Measurements from ENCODE around the gene PEX3. TPM values are rescaled to one million over a fixed set of nuclear protein-coding genes. Genes with fewer than 3 reads are reported as not detected.

Gene PEX3, protein sequence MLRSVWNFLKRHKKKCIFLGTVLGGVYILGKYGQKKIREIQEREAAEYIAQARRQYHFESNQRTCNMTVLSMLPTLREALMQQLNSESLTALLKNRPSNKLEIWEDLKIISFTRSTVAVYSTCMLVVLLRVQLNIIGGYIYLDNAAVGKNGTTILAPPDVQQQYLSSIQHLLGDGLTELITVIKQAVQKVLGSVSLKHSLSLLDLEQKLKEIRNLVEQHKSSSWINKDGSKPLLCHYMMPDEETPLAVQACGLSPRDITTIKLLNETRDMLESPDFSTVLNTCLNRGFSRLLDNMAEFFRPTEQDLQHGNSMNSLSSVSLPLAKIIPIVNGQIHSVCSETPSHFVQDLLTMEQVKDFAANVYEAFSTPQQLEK
- 15.1 and 18.3 TPM in 2 replicates for total RNA-seq
- long read RNA-seq, transcript PEX3-201 (12 exons, 1,969 nt): major isoform, 47 of 82 reads
- long read RNA-seq, partial matches to known transcripts: 24 of 82 reads
- long read RNA-seq, other reads (novel, unspliced or antisense): 11 of 82 reads

DNA sequence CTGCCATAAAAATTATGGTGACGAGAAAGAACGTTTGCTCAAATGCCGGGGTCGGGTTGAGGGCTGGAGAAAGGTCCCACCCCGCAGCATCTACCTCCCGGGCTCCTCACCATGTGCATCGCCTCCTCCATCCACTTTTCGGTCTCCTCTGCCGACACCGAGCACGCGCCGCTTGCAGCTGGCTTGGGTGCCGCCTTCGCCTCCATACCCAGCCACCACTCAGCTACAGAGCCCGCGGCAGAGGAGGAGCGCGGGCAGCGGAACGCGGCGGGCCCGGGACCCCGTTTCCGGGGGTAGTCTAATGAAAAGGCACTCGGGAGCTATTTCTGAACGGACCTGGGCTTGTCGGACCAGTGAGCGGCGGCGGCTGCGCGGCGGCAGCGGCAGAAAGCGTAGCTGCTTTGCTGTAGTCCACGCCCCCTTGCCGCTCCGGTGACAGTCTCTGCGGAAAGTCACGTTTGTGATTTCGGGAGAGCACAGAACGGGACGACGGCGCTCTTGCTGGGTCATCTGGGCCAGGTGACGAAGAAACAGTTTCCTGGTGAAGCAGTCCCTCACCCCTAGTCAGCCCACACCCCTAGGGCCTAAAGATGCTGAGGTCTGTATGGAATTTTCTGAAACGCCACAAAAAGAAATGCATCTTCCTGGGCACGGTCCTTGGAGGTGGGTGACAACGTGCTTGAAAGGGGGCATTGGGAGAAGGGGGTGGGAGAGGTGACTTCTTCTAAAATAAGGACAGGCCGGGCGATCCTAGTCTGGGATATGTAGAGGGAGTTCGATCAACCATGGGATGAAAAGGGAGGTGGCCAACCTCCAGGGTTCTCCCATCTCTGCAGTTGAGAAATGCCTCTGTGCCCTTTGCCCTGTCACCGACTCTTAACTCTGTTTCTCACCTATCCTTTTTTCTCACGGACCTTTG lies at the start of gene PEX3, which contains the start of gene ADAT2:
Gene PEX3 (plus strand): TSS at position 353 of the 919 bp plus-strand sequence. CDS start 238 bp downstream, at position 591.
Gene ADAT2 (minus strand): TSS at position 243 of the 919 bp plus-strand sequence. CDS start 37 bp downstream, at position 206.
- peak within 1 kb of the TSS; percentile 98 for H3K27ac Mint-ChIP-seq
- no peaks in the 10 kb centered on the region for H3K36me3 Mint-ChIP-seq (ENCODE audit: insufficient read depth)
- TF ChIP-seq, protein P1, sequence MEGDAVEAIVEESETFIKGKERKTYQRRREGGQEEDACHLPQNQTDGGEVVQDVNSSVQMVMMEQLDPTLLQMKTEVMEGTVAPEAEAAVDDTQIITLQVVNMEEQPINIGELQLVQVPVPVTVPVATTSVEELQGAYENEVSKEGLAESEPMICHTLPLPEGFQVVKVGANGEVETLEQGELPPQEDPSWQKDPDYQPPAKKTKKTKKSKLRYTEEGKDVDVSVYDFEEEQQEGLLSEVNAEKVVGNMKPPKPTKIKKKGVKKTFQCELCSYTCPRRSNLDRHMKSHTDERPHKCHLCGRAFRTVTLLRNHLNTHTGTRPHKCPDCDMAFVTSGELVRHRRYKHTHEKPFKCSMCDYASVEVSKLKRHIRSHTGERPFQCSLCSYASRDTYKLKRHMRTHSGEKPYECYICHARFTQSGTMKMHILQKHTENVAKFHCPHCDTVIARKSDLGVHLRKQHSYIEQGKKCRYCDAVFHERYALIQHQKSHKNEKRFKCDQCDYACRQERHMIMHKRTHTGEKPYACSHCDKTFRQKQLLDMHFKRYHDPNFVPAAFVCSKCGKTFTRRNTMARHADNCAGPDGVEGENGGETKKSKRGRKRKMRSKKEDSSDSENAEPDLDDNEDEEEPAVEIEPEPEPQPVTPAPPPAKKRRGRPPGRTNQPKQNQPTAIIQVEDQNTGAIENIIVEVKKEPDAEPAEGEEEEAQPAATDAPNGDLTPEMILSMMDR (IDR thresholded peaks at IDR 0.05; ENCODE audit: unreplicated experiment): no peak
- H3K4me1 Mint-ChIP-seq (ENCODE audit: low read depth): peaks cover 11% of the 10 kb centered on the region
- no peaks in the 10 kb centered on the region for H3K9me3 Mint-ChIP-seq (ENCODE audit: low read depth)
- no peaks in the 10 kb centered on the region for H3K27me3 Mint-ChIP-seq
- DNase-seq (ENCODE audit: low spot score, unreplicated experiment): peak; percentile 83
- H3K4me3 Mint-ChIP-seq (ENCODE audit: low read depth): peak within 1 kb of the TSS; percentile 95

DNA sequence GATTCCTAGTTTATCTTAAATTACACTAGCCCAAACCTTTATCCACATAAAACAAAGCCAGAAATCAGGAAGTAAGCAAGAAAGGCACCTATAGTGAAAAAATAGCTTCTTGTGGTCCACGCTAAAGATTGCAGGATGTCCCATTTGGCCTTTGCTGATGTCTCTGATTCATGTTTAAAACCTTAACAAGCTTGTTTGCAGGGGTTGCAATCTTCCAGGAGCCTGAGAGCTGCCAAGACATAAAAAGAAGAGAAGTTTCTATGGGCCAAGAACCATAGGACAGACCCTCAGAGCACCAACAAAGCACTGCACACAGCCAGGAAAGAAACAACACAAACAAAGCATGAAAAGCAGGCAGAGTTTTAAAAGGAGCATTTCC lies 49.5 kb upstream of the PEX3 start:
- TF ChIP-seq, protein P1 (IDR thresholded peaks at IDR 0.05; ENCODE audit: unreplicated experiment): no peak
- no peak overlapping the region for H3K4me3 Mint-ChIP-seq (ENCODE audit: low read depth)
- no peak for DNase-seq (ENCODE audit: low spot score, unreplicated experiment)
- no peaks in the 10 kb centered on the region for H3K36me3 Mint-ChIP-seq (ENCODE audit: insufficient read depth)
- H3K27me3 Mint-ChIP-seq: peaks cover 4% of the 10 kb centered on the region
- peaks cover 18% of the 10 kb centered on the region for H3K4me1 Mint-ChIP-seq (ENCODE audit: low read depth)
- H3K27ac Mint-ChIP-seq: no peak overlapping the region
- no peaks in the 10 kb centered on the region for H3K9me3 Mint-ChIP-seq (ENCODE audit: low read depth)

DNA sequence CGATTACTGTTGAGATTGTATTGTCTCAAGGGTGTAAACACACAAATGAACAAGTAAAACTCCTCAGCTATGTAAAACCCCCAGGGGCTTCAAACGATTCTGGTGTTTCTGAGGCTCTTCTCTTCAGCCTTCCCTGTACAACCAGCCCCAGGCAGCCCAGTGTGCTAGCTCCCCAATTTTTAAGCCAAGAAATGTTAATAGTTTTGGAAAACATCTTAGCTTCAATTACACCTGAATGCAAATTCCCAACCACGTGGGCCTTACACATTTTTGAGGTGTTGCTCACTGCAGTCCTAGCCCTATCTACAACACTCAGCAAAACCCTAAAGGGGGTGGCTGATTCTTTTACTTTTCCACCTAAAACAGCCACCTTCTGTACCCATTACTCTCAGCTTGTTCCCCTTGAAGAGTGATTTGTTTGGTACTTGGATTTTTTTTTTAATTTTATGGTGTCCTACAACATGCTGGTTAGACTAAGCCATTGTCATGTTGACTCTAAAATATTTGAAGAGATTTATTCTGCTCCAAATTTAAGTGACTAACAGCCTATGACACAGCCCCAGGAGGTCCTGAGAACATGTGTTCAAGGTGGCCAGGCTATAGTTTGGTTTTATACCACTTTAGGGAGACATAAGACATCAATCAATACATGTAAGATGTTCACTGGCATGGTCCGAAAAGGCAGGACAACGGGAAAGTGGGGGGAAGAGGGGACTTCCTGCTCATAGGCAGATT lies 48.8 kb upstream of the PEX3 start:
- TF ChIP-seq, protein P1 (IDR thresholded peaks at IDR 0.05; ENCODE audit: unreplicated experiment): no peak
- Mint-ChIP-seq H3K36me3 (ENCODE audit: insufficient read depth) (no peaks in the 10 kb centered on the region), H3K4me3 (ENCODE audit: low read depth) (no peak overlapping the region), H3K9me3 (ENCODE audit: low read depth) (no peaks in the 10 kb centered on the region), H3K27ac (no peak overlapping the region), H3K27me3 (peaks cover 4% of the 10 kb centered on the region), H3K4me1 (ENCODE audit: low read depth) (peaks cover 12% of the 10 kb centered on the region)
- no peak for DNase-seq (ENCODE audit: low spot score, unreplicated experiment)

- no peak for DNase-seq (ENCODE audit: low spot score, unreplicated experiment)
- Mint-ChIP-seq H3K27ac (no peak overlapping the region), H3K9me3 (ENCODE audit: low read depth) (no peaks in the 10 kb centered on the region), H3K4me1 (ENCODE audit: low read depth) (peaks cover 3% of the 10 kb centered on the region), H3K36me3 (ENCODE audit: insufficient read depth) (no peaks in the 10 kb centered on the region), H3K27me3 (peaks cover 4% of the 10 kb centered on the region), H3K4me3 (ENCODE audit: low read depth) (no peak overlapping the region)
- TF ChIP-seq, protein P1 (IDR thresholded peaks at IDR 0.05; ENCODE audit: unreplicated experiment): no peak
These were observed 47.8 kb upstream of the PEX3 start for GRCh38 chr6:143402721-143403336.
